ENCODE data around the gene MAL.

MAL gene

DNA sequence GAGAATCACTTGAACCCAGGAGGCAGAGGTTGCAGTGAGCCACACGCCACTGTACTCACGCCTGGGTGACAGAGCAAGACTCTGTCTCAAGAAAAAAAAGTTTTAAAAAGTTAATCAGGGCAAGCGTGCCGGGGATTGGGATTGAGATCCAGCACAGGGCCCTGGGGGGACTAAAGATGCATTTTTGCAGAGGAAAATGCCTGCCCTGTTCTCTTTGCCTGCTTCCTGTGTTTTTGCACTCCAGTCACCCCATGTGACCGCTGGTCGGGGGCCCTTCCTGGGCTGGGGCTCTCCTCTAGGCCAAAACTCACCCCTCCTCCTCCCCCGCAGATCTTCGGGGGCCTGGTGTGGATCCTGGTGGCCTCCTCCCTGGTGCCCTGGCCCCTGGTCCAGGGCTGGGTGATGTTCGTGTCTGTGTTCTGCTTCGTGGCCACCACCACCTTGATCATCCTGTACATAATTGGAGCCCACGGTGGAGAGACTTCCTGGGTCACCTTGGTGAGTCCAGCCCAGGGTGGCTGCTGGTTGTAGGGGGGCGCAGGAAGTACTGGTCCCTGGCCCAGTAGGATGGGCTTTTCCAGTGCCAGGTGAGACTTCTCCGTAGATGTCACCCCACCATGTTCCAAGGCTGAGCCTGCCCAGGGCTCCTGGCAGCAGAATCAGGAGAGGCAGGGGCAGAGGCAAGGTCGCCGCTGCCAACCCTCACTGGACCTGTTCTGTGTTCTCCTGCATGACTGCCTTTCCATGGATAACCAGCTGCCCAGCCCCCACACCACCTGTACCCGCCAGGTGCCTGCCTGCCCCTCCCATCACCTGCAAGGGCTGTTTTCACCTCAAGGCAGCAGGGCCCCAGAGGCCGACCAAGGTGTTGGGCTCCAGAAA, 22.4 kb downstream of the MAL start:
- TF ChIP-seq POLR2AphosphoS5 (IDR thresholded peaks at IDR 0.05; ENCODE audit: low read depth, low read length) (no peak), TAF1 (IDR thresholded peaks at IDR 0.05; ENCODE audit: borderline replicate concordance, low read depth, low read length) (no peak), POLR2A (IDR thresholded peaks at IDR 0.05; ENCODE audit: low read depth, low read length) (no peak)
- no peak for DNase-seq (ENCODE audit: insufficient read length)
- FAIRE-seq: peak; percentile 30

DNA sequence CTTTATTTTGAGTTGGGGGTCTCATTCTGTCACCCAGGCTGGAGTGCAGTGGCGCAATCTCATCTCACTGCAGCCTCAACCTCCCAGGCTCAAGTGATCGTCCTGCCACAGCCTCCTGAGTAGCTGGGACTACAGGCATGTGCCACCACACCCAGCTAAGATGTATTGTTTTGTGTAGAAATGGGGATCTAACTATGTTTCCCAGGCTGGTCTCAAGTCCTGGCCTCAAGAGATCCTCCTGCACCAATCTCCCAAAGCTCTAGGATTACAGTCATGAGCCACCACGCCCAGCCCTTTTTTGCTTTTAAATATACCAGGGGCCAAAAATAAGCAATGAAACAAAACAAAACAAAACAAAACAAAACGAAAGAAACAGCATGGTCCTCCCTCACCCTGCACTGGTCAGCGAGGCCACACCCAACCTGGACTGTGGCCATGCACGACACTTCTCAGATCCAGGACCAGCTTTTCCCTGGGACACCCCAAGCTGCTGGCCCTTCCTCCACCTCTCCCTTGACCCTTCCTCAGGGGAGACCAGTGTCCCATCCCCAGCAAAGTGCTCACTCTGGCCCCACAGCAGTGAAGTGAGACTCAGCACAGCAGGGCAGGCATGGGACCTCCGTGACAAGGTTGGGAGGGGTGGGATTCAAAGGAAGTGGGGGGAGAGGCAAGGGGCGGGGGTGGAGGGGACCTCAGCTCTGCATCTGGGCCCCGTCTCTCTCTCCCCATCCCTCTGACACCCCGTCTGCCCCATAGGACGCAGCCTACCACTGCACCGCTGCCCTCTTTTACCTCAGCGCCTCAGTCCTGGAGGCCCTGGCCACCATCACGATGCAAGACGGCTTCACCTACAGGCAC, 23.5 kb downstream of the MAL start:
- DNase-seq (ENCODE audit: insufficient read length) (no peak), FAIRE-seq (no peak)
- no peak for TF ChIP-seq POLR2A (IDR thresholded peaks at IDR 0.05; ENCODE audit: low read depth, low read length)

DNA sequence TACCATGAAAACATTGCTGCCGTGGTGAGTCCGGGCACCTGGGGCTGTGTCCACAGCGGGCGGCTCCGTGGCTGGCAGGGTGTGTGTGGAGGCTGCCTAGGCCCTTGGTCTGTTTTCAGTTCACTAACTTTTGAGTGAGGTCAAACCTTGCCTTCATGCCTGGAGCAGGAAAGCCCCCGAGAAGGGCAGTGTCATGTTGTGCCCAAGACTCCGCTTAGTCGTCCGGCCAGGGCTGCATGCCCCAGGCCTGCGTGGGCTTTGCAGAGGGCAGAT, 24.1 kb downstream of the MAL start:
- FAIRE-seq (peak; percentile 64), DNase-seq (ENCODE audit: insufficient read length) (no peak)
- TF ChIP-seq POLR2AphosphoS5 (IDR thresholded peaks at IDR 0.05; ENCODE audit: low read depth, low read length): no peak
- no peak for TF ChIP-seq POLR2A (IDR thresholded peaks at IDR 0.05; ENCODE audit: low read depth, low read length)
- TF ChIP-seq TAF1 (IDR thresholded peaks at IDR 0.05; ENCODE audit: borderline replicate concordance, low read depth, low read length): no peak

DNA sequence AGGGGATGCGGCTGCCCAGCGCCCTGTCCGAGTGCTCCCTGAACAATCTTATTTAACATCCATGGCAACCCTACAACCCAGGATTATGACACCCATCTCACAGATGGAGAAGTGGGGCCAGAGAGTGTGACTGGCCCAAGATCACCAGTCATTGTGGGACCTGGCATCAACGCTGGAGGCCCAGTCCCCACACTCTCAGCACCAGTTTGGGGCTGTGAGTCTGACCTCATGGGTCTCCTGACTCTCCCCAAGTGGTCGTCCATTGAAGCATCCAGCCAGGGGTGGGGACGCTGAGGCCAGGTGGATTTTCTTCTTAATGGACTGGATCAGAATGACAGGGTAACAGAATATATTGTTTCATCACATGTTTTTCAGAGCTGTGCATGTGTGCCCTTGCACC, 24.5 kb downstream of the MAL start:
- DNase-seq (ENCODE audit: insufficient read length) (no peak), FAIRE-seq (no peak)
- no peak for TF ChIP-seq POLR2AphosphoS5 (IDR thresholded peaks at IDR 0.05; ENCODE audit: low read depth, low read length)
- no peak for TF ChIP-seq TAF1 (IDR thresholded peaks at IDR 0.05; ENCODE audit: borderline replicate concordance, low read depth, low read length)
- TF ChIP-seq POLR2A (IDR thresholded peaks at IDR 0.05; ENCODE audit: low read depth, low read length): no peak

DNA sequence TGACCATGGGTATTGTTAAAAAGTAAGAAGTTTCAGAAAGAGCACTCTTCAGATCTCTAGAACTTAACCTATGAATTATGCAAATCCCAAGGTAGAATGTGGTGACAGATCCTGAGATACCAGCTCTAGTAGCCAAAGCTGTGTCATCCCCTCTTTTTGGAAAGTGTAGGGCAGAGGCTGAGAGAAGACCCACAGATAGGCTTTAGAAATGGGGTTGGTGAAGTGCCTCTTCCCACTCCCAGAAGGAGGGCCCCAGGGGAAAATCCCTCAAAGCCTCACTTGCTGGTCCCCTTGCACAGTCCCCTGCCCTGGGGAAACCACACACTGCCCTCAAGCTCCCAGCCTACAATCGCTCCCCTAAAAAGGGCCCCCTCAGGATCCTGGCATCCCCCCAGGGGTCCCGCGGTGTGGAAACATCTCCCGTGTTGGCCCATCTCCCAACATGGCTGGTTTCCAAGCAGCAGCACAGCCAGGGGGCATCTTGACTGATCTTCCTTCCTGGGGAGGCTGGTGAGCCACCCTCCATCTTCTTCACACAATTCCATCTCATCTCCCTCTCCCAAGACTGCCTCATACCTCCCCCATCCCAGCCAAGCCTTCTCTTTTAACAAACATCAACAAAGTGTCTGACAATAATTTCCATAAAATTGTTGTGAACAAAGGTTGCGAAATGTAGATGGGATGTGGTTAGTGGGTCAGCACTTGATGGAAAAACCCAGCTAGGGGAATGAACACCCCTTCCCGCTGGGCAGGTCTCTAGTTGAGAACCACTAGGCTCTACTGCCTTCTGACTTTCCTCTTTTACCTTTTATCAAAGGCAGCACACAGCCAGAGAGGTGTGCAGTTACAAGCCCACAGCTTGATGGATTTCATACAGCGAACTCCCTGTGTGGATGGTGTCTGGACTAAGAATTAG, 25.1 kb downstream of the MAL start:
- FAIRE-seq (no peak), DNase-seq (ENCODE audit: insufficient read length) (no peak)
- TF ChIP-seq TAF1 (IDR thresholded peaks at IDR 0.05; ENCODE audit: borderline replicate concordance, low read depth, low read length) (no peak), POLR2A (IDR thresholded peaks at IDR 0.05; ENCODE audit: low read depth, low read length) (no peak), POLR2AphosphoS5 (IDR thresholded peaks at IDR 0.05; ENCODE audit: low read depth, low read length) (no peak)

DNA sequence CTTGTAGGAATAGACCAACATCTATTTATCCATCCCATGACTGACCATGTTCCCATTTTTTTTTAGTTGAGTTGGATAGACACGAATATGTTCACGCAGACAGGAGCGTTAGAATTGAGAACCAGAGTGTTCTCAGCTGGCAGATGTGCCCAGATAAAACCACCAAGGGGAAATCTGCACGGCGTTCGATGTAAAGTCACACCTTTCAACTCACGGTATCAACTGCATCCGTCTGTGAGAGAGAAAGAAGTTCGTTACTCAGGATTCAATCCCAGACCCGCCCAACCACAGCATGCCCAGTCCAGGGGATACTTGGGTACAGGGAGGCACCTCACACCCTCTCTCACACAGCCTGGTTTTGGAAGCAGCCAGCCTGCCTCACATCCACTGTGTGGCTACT, 26.1 kb downstream of the MAL start:
- FAIRE-seq (no peak), DNase-seq (ENCODE audit: insufficient read length) (no peak)
- no peak for TF ChIP-seq TAF1 (IDR thresholded peaks at IDR 0.05; ENCODE audit: borderline replicate concordance, low read depth, low read length)
- no peak for TF ChIP-seq POLR2A (IDR thresholded peaks at IDR 0.05; ENCODE audit: low read depth, low read length)
- TF ChIP-seq POLR2AphosphoS5 (IDR thresholded peaks at IDR 0.05; ENCODE audit: low read depth, low read length): no peak

DNA sequence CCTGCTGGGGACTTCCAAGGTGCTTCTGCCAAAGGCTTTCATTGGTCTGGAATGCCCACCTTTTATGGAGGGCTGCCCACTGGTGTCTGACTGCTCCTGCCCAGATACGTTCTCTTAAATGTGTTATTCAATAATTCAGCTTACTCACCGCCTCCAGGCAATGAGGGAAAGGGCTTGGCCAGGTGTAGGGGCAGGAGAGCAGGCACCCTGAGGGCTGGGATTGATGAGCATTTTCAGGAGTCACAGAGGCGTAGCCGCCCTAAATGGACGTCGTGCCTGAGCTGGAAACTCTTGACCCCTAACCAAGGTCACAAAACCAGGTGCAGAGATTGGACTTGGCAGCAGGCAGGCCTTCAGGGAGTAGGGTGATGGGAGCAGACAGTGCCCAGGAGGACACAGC, 26.8 kb downstream of the MAL start:
- no peak for FAIRE-seq

DNA sequence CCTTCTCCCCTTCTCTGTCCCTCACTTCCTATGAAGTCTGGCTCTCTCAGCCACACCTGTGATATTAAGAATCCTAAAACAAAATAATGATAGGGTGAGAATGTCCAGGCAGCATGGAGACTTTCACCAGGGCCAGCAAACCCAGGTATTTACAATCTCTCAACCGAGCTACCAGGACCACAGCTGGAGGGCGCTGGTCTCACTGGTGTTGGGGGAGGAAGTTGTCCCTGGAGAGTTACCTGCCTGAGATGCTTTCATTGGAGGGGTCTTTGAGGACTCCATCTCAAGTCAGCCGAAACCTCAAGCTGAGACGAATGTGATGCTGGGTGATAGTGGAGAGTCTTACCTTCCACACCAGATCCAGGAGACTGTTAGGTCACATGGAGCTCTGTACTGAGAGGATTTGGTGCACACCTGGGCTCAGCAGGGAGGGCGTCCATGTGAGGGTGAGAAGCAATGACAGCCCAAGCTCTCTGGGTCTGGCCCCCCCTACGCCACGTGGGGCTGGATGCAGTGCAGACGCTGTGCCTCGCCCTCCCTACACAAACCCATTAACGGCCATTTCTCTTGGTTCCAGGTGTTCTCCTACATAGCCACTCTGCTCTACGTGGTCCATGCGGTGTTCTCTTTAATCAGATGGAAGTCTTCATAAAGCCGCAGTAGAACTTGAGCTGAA, 27.4 kb downstream of the MAL start:
- TF ChIP-seq TAF1 (IDR thresholded peaks at IDR 0.05; ENCODE audit: borderline replicate concordance, low read depth, low read length) (no peak), POLR2A (IDR thresholded peaks at IDR 0.05; ENCODE audit: low read depth, low read length) (no peak), POLR2AphosphoS5 (IDR thresholded peaks at IDR 0.05; ENCODE audit: low read depth, low read length) (no peak)
- no peak for DNase-seq (ENCODE audit: insufficient read length)
- FAIRE-seq: no peak

More for the DNA sequence above, 26.8 kb downstream of the MAL start:
- no peak for DNase-seq (ENCODE audit: insufficient read length)
- TF ChIP-seq POLR2AphosphoS5 (IDR thresholded peaks at IDR 0.05; ENCODE audit: low read depth, low read length) (no peak), POLR2A (IDR thresholded peaks at IDR 0.05; ENCODE audit: low read depth, low read length) (no peak), TAF1 (IDR thresholded peaks at IDR 0.05; ENCODE audit: borderline replicate concordance, low read depth, low read length) (no peak)

DNA sequence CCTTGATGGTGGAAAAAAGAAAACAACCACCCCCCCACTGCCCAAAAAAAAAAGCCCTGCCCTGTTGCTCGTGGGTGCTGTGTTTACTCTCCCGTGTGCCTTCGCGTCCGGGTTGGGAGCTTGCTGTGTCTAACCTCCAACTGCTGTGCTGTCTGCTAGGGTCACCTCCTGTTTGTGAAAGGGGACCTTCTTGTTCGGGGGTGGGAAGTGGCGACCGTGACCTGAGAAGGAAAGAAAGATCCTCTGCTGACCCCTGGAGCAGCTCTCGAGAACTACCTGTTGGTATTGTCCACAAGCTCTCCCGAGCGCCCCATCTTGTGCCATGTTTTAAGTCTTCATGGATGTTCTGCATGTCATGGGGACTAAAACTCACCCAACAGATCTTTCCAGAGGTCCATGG, 28.0 kb downstream of the MAL start:
- no peak for TF ChIP-seq POLR2A (IDR thresholded peaks at IDR 0.05; ENCODE audit: low read depth, low read length)
- no peak for TF ChIP-seq POLR2AphosphoS5 (IDR thresholded peaks at IDR 0.05; ENCODE audit: low read depth, low read length)
- no peak for TF ChIP-seq TAF1 (IDR thresholded peaks at IDR 0.05; ENCODE audit: borderline replicate concordance, low read depth, low read length)
- FAIRE-seq (no peak), DNase-seq (ENCODE audit: insufficient read length) (no peak)

DNA sequence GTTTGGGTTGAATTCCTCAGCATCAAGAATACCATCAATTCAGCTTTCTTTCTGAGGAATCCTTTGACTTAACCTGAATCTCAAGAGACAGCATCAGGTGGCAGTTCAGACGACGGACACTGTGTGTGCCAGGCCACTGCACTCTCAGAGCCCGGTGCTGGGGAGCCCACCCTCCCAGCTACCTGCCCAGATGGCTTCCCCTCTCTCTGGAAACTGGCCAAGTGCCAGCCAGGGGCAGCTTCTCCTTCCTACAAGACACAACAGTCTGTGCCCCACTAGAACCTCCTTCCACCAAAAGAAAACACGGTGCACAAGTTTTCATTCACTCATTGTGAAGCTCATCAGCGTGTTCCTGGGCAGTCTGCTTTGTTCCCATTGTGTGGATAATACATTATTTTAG, 28.5 kb downstream of the MAL start:
- DNase-seq (ENCODE audit: insufficient read length): no peak

DNA sequence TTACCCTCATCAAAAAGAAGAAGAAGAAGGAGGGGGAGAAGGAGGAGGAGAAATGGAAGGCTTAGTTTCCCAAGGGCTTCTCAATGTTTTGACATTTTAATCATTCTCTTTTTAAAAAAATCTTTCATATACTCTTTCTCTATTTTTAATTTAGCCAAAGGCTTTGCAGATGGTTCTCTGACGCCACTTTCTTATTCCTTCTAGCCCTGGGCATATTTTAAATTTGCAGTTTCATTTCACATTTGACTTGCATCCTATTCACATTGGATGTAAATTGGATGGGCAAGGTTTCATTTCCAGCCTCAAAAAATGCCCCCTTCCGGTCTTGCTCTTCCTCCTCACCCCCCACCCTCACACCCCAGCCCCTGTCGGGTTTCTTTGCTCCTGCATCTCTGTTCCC, 29.8 kb downstream of the MAL start:
- FAIRE-seq (no peak), DNase-seq (ENCODE audit: insufficient read length) (no peak)
- TF ChIP-seq TAF1 (IDR thresholded peaks at IDR 0.05; ENCODE audit: borderline replicate concordance, low read depth, low read length): no peak

More for the DNA sequence above, 28.5 kb downstream of the MAL start:
- FAIRE-seq: no peak
- TF ChIP-seq POLR2A (IDR thresholded peaks at IDR 0.05; ENCODE audit: low read depth, low read length): no peak
- TF ChIP-seq TAF1 (IDR thresholded peaks at IDR 0.05; ENCODE audit: borderline replicate concordance, low read depth, low read length): no peak
- TF ChIP-seq POLR2AphosphoS5 (IDR thresholded peaks at IDR 0.05; ENCODE audit: low read depth, low read length): no peak

Data from GM12892 (cell line).